Astrocyte (in vitro differentiated cells and primary cell): Measurements from ENCODE around the gene ZFYVE28. TPM values are rescaled to one million over a fixed set of nuclear protein-coding genes. Genes with fewer than 3 reads are reported as not detected.

Experiments used
- DNase-seq: peaks from one replicate; pipeline ENCODE4 v3.0.0-alpha.2; 2010; ENCODE audit warnings: low read depth
- FAIRE-seq: peaks from 2 replicates; lab custom pipeline; 2011; peaks lifted over from hg19 to GRCh38; lab: Jason Lieb, UNC
- H2AFZ ChIP-seq: 2 replicates; pipeline ENCODE4 v1.6.0; 2012; ENCODE audit warnings: low read depth, low read length, inconsistent platforms
- H3K27ac ChIP-seq: 2 replicates; pipeline ENCODE4 v1.5.1; 2011; ENCODE audit warnings: low read depth, low read length, inconsistent platforms
- H3K27me3 ChIP-seq: 2 replicates; pipeline ENCODE4 v1.6.0; 2011; ENCODE audit warnings: low read length, inconsistent platforms; ENCODE audit not compliant: insufficient read depth
- H3K36me3 ChIP-seq: 2 replicates; pipeline ENCODE4 v1.5.1; 2011; ENCODE audit warnings: low read length, inconsistent platforms; ENCODE audit not compliant: insufficient read depth
- H3K4me1 ChIP-seq: 2 replicates; pipeline ENCODE4 v1.5.1; 2011; ENCODE audit warnings: low read length, inconsistent platforms; ENCODE audit not compliant: insufficient read depth
- H3K4me2 ChIP-seq: 2 replicates; pipeline ENCODE4 v1.6.0; 2012; ENCODE audit warnings: low read length, inconsistent platforms
- H3K4me3 ChIP-seq: 2 replicates; pipeline ENCODE4 v1.5.1; 2011; ENCODE audit warnings: low read depth, mild to moderate bottlenecking, low read length, inconsistent platforms; ENCODE audit not compliant: insufficient read depth
- H3K79me2 ChIP-seq: 2 replicates; pipeline ENCODE4 v1.6.0; 2012; ENCODE audit warnings: mild to moderate bottlenecking, low read length, inconsistent platforms; ENCODE audit not compliant: insufficient read depth
- H3K9ac ChIP-seq: 2 replicates; pipeline ENCODE4 v1.6.0; 2012; ENCODE audit warnings: mild to moderate bottlenecking, low read length, inconsistent platforms
- H3K9me3 ChIP-seq: 2 replicates; pipeline ENCODE4 v1.5.1; 2012; ENCODE audit warnings: low read depth, mild to moderate bottlenecking, low read length, inconsistent platforms; ENCODE audit not compliant: insufficient read depth
- H4K20me1 ChIP-seq: 2 replicates; pipeline ENCODE4 v1.6.0; 2012; ENCODE audit warnings: low read length, inconsistent platforms; ENCODE audit not compliant: insufficient read depth
- H3K27ac Mint-ChIP-seq: one replicate; pipeline ENCODE4 v1.8.0; 2021; ENCODE audit warnings: mild to moderate bottlenecking, mixed read lengths; ENCODE audit not compliant: unreplicated experiment
- H3K27me3 Mint-ChIP-seq: one replicate; pipeline ENCODE4 v1.8.0; 2021; ENCODE audit warnings: low read depth, mixed read lengths; ENCODE audit not compliant: unreplicated experiment
- H3K36me3 Mint-ChIP-seq: one replicate; pipeline ENCODE4 v1.8.0; 2021; ENCODE audit warnings: low read depth, mixed read lengths; ENCODE audit not compliant: unreplicated experiment
- H3K4me1 Mint-ChIP-seq: one replicate; pipeline ENCODE4 v1.8.0; 2021; ENCODE audit warnings: low read depth, mixed read lengths; ENCODE audit not compliant: unreplicated experiment
- H3K4me3 Mint-ChIP-seq: one replicate; pipeline ENCODE4 v1.8.0; 2021; ENCODE audit warnings: mild to moderate bottlenecking, moderate library complexity, mixed read lengths; ENCODE audit not compliant: unreplicated experiment
- H3K9me3 Mint-ChIP-seq: one replicate; pipeline ENCODE4 v1.8.0; 2021; ENCODE audit warnings: mild to moderate bottlenecking, mixed read lengths; ENCODE audit not compliant: unreplicated experiment
- EZH2 ChIP-seq: IDR thresholded peaks from 2 replicates; pipeline ENCODE4 v1.6.1; 2012; ENCODE audit warnings: mild to moderate bottlenecking, low read length, inconsistent platforms; ENCODE audit not compliant: insufficient read depth
- total RNA-seq: library from RNA; stranded (reverse); gene quantifications from 2 replicates; pipeline ENCODE4 v1.2.1, GENCODE V29; 2021
- TF ChIP-seq, protein P1 (sequence below): IDR thresholded peaks from 2 replicates; pipeline ENCODE4 v1.5.1; 2011; ENCODE audit warnings: low read depth, mild to moderate bottlenecking, inconsistent platforms, low read length, moderate library complexity; ENCODE audit not compliant: insufficient read depth

Gene ZFYVE28
- total RNA-seq, 1 donor from 2014 or later, result 0.68 TPM

DNA sequence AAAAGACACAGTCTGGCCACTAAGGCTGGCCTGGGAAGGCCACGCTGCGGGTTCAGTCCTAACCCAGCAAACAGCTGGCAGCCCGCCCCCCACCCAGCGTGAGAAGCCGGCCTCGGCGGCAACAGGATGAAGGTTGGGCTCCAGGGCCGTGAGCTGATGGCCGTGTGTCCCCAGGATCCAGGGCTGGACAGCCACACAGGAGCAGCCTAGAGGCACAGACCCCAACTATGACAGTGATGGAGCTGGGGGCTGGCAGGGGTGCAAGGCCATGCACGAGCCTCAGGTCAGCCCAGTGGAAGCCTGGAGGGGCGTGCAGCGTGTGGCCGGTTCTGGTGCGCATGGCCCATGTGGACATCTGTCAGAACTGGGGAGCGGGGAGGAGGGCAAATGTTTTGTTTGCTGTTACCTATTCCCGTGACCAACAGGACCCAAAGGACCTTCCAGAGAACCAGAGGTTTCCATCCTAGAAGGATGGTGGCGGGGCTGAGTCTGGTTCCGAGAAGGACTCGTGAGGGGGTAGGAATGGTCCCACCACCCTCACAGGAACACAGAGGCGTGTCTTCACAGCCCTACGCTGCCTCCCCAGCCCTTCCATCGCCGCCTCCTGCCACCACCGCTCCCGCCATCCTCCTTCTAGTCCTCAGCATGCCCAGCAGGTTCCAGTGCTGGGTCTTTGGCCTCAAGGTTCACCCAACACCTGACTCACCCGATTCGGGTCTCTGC, 46.5 kb downstream of the ZFYVE28 start:
- no peak overlapping the region for H2AFZ ChIP-seq
- Mint-ChIP-seq H3K27ac (no peak overlapping the region), H3K4me3 (no peak overlapping the region), H3K9me3 (peaks cover 17% of the 10 kb centered on the region), H3K36me3 (peaks cover 2% of the 10 kb centered on the region), H3K4me1 (no peaks in the 10 kb centered on the region), H3K27me3 (peaks cover 44% of the 10 kb centered on the region)
- no peaks in the 10 kb centered on the region for H3K79me2 ChIP-seq
- peaks cover 1% of the 10 kb centered on the region for H3K27me3 ChIP-seq
- H3K36me3 ChIP-seq, result no peaks in the 10 kb centered on the region
- no peak overlapping the region for H3K27ac ChIP-seq
- H3K4me2 ChIP-seq, result no peak overlapping the region
- peaks cover 14% of the 10 kb centered on the region for H3K9me3 ChIP-seq
- H4K20me1 ChIP-seq, result no peaks in the 10 kb centered on the region
- FAIRE-seq (no peak), DNase-seq (no peak)
- H3K4me1 ChIP-seq, result no peaks in the 10 kb centered on the region
- no peak for TF ChIP-seq EZH2
- TF ChIP-seq, protein P1, sequence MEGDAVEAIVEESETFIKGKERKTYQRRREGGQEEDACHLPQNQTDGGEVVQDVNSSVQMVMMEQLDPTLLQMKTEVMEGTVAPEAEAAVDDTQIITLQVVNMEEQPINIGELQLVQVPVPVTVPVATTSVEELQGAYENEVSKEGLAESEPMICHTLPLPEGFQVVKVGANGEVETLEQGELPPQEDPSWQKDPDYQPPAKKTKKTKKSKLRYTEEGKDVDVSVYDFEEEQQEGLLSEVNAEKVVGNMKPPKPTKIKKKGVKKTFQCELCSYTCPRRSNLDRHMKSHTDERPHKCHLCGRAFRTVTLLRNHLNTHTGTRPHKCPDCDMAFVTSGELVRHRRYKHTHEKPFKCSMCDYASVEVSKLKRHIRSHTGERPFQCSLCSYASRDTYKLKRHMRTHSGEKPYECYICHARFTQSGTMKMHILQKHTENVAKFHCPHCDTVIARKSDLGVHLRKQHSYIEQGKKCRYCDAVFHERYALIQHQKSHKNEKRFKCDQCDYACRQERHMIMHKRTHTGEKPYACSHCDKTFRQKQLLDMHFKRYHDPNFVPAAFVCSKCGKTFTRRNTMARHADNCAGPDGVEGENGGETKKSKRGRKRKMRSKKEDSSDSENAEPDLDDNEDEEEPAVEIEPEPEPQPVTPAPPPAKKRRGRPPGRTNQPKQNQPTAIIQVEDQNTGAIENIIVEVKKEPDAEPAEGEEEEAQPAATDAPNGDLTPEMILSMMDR, result no peak
- no peak overlapping the region for H3K9ac ChIP-seq
- H3K4me3 ChIP-seq, result no peak overlapping the region

GRCh38 chr4:2370597-2371320, 47.7 kb downstream of the ZFYVE28 start:
- H3K36me3 ChIP-seq, result no peaks in the 10 kb centered on the region
- no peak overlapping the region for H3K27ac ChIP-seq
- no peak for FAIRE-seq
- H3K4me3 ChIP-seq, result no peak overlapping the region
- DNase-seq, result no peak
- peaks cover 14% of the 10 kb centered on the region for H3K9me3 ChIP-seq
- H3K9ac ChIP-seq, result no peak overlapping the region
- TF ChIP-seq EZH2, result no peak
- TF ChIP-seq, protein P1, result no peak
- no peak overlapping the region for H3K4me2 ChIP-seq
- Mint-ChIP-seq H3K9me3 (peaks cover 17% of the 10 kb centered on the region), H3K36me3 (no peaks in the 10 kb centered on the region), H3K27me3 (peaks cover 55% of the 10 kb centered on the region), H3K4me1 (no peaks in the 10 kb centered on the region), H3K27ac (no peak overlapping the region), H3K4me3 (no peak overlapping the region)
- H3K79me2 ChIP-seq, result no peaks in the 10 kb centered on the region
- H3K27me3 ChIP-seq, result peaks cover 12% of the 10 kb centered on the region
- H4K20me1 ChIP-seq, result no peaks in the 10 kb centered on the region
- H3K4me1 ChIP-seq, result no peaks in the 10 kb centered on the region
- H2AFZ ChIP-seq, result no peak overlapping the region
